ENCODE data around the gene RNF112. TPM values are rescaled to one million over a fixed set of nuclear protein-coding genes. Genes with fewer than 3 reads are reported as not detected.
A peak's percentile ranks its signal among the peaks of the same experiment; 100 is the strongest.

RNF112 gene
- total and polyA plus RNA-seq, 2 of the 8 experiments (the other 6 are each of a cell fraction or from before 2014, with no cell fraction given): 1.1 to 2.2 TPM

GRCh38 chr17:19361944-19362276, 49.1 kb upstream of the RNF112 start:
- H3K79me1 ChIP-seq (ENCODE audit: low read depth, low read length): peaks cover 2% of the 10 kb centered on the region; the same call in 1 of the 2 replicates
- peaks cover 6% of the 10 kb centered on the region; the same call in 1 of the 2 replicates for H3K23me2 ChIP-seq (ENCODE audit: low read depth, low read length)
- H4K5ac ChIP-seq (ENCODE audit: insufficient read length, low read depth, low read length): no peak overlapping the region
- H4K91ac ChIP-seq (replicated peaks; ENCODE audit: insufficient read length, low read length): no peak overlapping the region
- H4K8ac ChIP-seq (ENCODE audit: extremely low read depth, insufficient read depth, low read length): no peak overlapping the region
- 48% methylated on average over 15 of the region's 16 CpGs; no CpG with 5 or more reads in 1 of the 2 experiments for WGBS, 2 experiments (ENCODE audit: extremely low coverage in 1 of 2, insufficient coverage in 1 of 2, insufficient read length in 1 of 2, insufficient replicate concordance in 2 of 2, low coverage in 1 of 2, low lambda C conversion rate in 2 of 2, missing lambda C conversion rate in 1 of 2)
- no peak overlapping the region for H2BK20ac ChIP-seq (ENCODE audit: low read length)
- peak overlapping the region; percentile 80 for H3K4ac ChIP-seq (replicated peaks; ENCODE audit: insufficient read length, low read depth, low read length)
- H2AK5ac ChIP-seq (ENCODE audit: low read depth, low read length): no peak overlapping the region
- CTCF ChIA-PET (ENCODE audit: partially characterized antibody): interaction anchor here (0.7 to 6.7 kb wide), 17 partner anchors 10 to 400 kb away, joined by 3 to 66 read pairs (median 6); partner anchors contain the start of genes ALDH3A2, MAPK7 and MFAP4
- no peaks in the 10 kb centered on the region for H3K9me3 ChIP-seq (ENCODE audit: insufficient read depth in 2 of 2, low read depth in 1 of 2, low read length in 1 of 2)
- H3K18ac ChIP-seq (ENCODE audit: extremely low read depth, low read length): no peak overlapping the region
- no peak overlapping the region for H2BK120ac ChIP-seq (replicated peaks; ENCODE audit: low read depth, low read length)
- TF ChIP-seq SIN3A (conservative IDR thresholded peaks at IDR 0.05 in 1 of 2, IDR thresholded peaks at IDR 0.05 in 1 of 2; ENCODE audit: low read depth in 1 of 2, low read length in 2 of 2) (0 out of 4 replicates have a peak, but pooled peaks of 1 of the 2 experiments have one; percentile 8), MAFK (IDR thresholded peaks at IDR 0.05; ENCODE audit: low read depth, low read length) (no peak)
- peak overlapping the region; percentile 20 to 85 for H3K4me2 ChIP-seq (ENCODE audit: insufficient read depth in 1 of 2, low read depth in 2 of 2, low read length in 2 of 2)
- peak overlapping the region in 3 of 4 experiments; percentile 3 to 59 (median 51); a peak in 5 of 7 replicates for H3K9ac ChIP-seq (replicated peaks in 1 of 4; ENCODE audit: extremely low read depth in 1 of 4, low read depth in 3 of 4, low read length in 3 of 4)
- no peak overlapping the region for H2BK12ac ChIP-seq (ENCODE audit: low read depth, low read length)
- no peak overlapping the region for H2BK15ac ChIP-seq (ENCODE audit: low read length)
- H3K4me1 ChIP-seq (replicated peaks in 1 of 4; ENCODE audit: control insufficient read depth in 3 of 4, insufficient read depth in 4 of 4, low read length in 3 of 4): peaks cover 0 to 9% (median 3%) of the 10 kb centered on the region in 4 experiments; a peak in 4 of 7 replicates
- POLR2A ChIA-PET (ENCODE audit: partially characterized antibody): interaction anchor here (0.9 to 6.2 kb wide), 6 partner anchors 15 to 287 kb away, joined by 3 to 32 read pairs (median 4); partner anchors contain the start of genes ALDH3A2, MAPK7 and MFAP4
- H3K23ac ChIP-seq (ENCODE audit: insufficient read length): no peak overlapping the region
- H4K20me1 ChIP-seq (replicated peaks in 1 of 2; ENCODE audit: control insufficient read depth in 1 of 2, insufficient read depth in 2 of 2, low read length in 2 of 2): peaks cover 0 to 4% of the 10 kb centered on the region in 2 experiments
- no peak overlapping the region for H2BK5ac ChIP-seq (ENCODE audit: low read depth, low read length)
- H3K27me3 ChIP-seq (replicated peaks in 1 of 4; ENCODE audit: control insufficient read depth in 3 of 4, extremely low read depth in 1 of 4, insufficient read depth in 3 of 4, low read length in 3 of 4): no peaks in the 10 kb centered on the region; a peak in 1 of 7 replicates
- H3K4me3 ChIP-seq (ENCODE audit: extremely low read depth in 1 of 4, insufficient read depth in 2 of 4, low read depth in 3 of 4, low read length in 4 of 4): peak overlapping the region; percentile 34 to 93 (median 75)
- no peak for DNase-seq (ENCODE audit: low read depth in 1 of 2, low spot score in 2 of 2)
- H3K27ac ChIP-seq (ENCODE audit: low read depth, low read length): no peak overlapping the region
- peak overlapping the region; percentile 12; the same call in 1 of the 2 replicates for H2AFZ ChIP-seq (ENCODE audit: low read length)
- H3K14ac ChIP-seq (ENCODE audit: insufficient read length): no peak overlapping the region
- no peak for FAIRE-seq
- peak overlapping the region; percentile 38 for H3K56ac ChIP-seq (replicated peaks; ENCODE audit: insufficient read length, low read depth, low read length)
- H3K79me2 ChIP-seq (ENCODE audit: control insufficient read depth in 1 of 2, insufficient read depth in 2 of 2, low read length in 2 of 2): no peaks in the 10 kb centered on the region
- peaks cover 0 to 3% (median 0%) of the 10 kb centered on the region in 4 experiments; a peak in 1 of 8 replicates for H3K36me3 ChIP-seq (ENCODE audit: control insufficient read depth in 2 of 4, insufficient read depth in 4 of 4, low read length in 3 of 4)

Measured in H1 (cell line).